Pulmonary artery endothelial cell (primary cell): Measurements from ENCODE around the gene NUMBL. TPM values are rescaled to one million over a fixed set of nuclear protein-coding genes. Genes with fewer than 3 reads are reported as not detected.
"Not testable (repeated sequence)": the region's sequence is repeated elsewhere in the genome, so short reads cannot be mapped to it uniquely, and the experiment has no call there.

ENCODE experiments used
- DNase-seq: peaks from one replicate; pipeline ENCODE4 v3.0.0-alpha.2; 2011; ENCODE audit warnings: low read depth, low spot score
- total RNA-seq: library from RNA; depleted of rRNA; stranded (reverse); fragments of >200 nt; gene quantifications from 2 replicates; pipeline ENCODE4 v1.2.3, GENCODE V29; 2014

The NUMBL gene
- total RNA-seq, 1 donor from 2014 or later = 19.4 TPM

DNA sequence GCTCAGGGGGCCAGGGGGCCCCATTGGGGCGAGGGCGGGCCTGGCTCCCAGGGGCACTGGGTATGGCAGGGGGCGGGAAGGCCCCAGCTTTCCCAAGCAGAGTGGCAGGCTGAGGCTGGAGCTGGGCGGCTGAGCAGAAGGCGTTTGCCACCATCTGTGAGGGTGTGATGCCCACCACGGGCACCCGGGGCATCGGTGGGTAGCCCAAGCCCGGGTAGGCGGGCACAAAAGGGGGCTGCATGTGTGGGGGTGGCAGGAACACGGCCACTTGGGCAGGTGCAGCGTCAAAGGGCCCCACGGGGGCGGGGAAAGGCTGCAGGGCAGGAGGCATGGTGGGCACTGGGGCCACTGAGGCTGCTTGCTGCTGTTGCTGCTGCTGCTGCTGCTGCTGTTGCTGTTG lies 22.8 kb downstream of the NUMBL start:
- no peak for DNase-seq

DNA sequence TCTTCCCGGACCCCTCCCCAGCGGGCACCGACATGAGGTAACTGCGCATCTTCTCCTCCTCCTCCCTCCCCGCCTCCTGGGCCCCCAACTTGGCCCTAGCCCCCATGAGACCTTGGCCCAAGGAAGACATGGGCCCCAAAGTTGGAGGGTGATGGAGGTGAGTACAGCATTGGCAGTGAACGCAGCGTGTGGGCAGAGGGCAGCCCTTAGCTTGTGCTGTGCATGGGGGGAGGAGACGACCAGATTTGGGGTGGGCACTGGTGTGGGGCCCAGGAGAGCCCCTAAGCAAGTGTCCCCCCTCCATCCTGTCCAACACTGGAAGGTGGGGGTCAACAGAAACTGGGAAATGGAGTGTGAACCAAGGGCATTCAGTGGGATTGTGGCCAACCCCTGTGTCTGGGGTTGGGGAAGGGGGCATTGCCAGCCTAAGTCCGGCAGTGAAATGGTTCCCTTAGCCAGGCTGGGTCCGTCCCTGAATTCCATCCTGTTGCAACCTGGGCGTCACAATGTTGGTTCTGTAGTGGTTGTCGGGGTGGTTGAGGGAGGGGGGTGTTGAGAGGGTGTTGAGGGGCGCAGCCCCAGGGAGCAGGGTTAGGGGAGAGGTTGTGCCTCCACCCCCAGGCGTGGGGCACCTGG lies 23.5 kb downstream of the NUMBL start:
- DNase-seq = no peak

DNA sequence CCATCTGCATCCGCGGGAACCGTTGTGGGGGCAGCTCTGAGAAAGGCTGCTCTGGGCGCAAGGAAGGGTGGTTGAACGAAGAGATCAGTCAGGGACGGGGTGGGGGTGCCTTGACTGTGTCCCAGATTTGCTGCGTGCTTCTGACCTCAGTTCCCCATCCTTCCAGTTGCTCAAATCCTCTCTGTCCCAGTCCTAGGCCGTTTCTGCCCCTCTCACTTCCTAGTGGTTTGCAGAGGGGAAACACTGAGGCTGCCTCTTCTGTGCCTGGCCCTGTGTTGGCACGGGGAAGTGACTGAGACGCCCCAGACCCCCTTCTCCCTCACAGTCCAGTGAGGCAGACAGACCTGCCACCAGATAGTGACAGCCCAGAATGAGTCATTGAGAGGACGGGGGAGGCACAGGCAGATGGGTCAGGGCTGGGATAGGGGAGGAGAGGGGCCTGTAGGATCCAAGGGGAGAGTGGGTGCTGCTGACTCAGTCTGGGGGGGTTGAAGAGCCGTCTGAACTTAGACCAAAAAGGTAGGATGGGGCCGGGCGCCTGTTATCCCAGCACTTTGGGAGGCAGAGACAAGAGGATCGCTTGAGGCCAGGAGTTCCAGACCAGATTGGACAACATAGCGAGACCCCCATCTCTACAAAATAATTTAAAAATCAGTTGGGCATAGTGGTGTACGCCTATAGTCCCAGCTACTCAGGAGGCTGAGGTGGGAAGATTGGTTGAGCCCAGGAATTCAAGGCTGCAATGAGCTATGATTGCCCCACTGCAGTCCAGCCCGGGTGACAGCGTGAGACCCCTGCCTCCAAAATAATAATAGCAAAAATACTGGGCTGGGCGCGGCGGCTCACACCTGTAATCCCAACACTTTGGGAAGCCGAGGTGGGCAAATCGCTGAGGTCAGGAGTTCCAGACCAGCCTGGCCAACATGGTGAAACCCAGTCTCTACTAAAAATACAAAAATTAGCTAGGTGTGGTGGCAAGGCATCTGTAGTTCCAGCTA lies 26.5 kb downstream of the NUMBL start:
- DNase-seq = no peak

DNA sequence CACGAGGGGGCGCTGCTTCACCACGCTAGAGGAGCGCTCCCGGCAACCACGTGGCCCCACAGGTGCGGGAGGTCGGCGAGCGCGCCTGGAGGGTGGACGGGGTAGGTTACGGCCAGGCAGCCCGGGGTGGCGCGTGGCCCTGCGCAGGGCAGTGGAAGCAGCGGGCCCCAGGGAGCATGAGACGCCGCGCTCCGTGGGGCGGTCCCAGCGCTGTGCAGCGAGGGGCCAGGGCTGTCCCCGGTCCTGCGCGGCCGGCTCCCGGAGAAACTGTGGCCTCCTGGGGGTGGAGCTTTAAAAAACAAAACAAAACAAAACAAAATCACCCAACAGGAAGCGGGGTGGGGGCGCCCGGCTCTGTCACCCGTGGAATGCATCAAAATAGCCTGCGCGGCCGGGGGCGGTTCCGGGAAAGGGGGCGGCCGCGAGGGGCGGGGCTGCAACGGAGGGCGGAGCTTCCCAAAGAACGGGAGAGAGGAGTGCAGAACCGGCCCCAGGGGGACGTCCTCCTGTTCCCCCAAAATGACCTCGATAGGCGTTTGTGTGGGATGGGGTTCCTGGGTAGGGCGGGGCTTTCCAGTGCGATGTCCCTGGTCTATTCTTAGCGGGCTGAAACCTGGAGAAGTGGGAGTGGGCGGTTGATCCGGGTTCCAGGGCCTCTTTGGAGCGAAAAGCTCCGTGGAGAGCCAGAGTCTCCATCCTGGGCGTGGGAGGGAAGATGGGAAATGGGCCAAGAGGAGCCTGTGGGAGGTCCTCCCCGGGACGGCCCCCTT lies 27.3 kb downstream of the NUMBL start:
- peak; percentile 55 for DNase-seq

DNA sequence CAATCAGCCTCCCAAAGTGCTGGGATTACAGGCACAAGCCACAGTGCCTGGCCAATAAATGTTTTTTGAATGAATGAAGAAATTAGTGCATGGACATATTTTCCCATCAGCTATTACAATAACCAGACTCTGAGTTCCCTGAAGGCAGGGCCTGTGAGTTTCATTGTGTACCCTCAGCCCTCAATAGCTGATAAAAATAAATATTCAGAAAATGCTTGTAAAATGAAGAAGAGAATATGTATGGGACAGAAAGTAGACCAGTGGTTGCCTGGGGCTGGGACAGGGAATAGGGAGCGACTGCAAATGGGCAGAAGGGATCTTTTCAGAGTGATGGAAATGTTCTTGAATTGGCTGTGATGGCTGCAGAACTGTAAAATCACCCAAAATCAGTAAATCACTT lies 28.8 kb downstream of the NUMBL start:
- no peak for DNase-seq

DNA sequence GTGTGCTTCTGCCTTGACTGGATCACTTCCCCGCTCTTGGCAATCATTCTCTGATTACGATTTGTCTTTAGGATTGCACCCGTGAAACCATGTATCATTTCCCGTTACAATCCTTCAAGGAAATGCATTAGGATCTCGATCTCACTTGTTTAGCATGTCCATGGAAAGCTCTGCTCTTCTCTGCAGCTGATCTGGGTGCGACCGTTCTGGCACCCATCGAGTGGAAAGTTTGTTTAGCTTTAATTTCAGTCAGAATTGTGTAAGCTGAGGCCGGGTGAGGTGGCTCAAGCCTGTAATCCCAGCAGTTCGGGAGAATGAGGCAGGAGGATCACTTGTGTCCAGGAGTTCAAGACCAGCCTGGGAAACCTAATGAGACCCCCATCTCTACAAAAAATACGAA lies 30.9 kb downstream of the NUMBL start:
- no peak for DNase-seq

DNA sequence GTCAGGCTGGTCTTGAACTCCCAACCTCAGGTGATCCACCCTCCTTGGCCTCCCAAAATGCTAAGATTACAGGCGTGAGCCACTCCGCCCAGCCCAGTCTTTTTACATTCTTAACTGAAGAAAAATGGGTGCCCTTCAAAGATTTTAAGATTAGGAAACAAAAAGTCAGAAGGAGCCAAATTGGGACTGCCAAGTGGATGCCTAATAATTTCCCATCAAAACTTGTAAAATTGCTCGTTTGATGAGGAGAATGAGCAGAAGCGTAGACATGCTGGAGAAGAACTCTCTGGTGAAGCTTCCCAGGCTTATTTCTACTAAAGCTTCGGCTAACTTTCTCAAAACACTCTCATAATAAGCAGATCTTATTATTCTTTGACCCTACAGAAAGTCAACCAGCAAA lies 31.3 kb downstream of the NUMBL start:
- DNase-seq = no peak

DNA sequence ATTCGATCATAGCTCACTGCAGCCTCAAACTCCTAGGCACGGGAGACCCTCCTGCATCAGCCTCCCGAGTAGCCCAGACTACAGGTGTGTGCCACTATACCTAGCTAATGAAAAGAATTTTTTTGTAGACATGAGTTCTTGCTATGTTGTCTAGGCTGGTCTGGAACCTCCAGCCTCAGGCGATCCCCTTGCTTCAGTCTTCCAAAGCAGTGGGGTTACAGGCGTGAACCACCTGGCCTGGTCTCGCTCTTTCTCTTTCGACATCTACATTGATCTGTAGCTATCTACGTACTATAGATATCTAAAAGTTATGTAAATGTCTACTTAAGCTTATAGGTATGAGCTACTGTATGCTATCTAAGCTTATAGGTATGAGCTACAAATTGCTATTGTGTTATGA lies 32.4 kb downstream of the NUMBL start:
- DNase-seq = no peak

DNA sequence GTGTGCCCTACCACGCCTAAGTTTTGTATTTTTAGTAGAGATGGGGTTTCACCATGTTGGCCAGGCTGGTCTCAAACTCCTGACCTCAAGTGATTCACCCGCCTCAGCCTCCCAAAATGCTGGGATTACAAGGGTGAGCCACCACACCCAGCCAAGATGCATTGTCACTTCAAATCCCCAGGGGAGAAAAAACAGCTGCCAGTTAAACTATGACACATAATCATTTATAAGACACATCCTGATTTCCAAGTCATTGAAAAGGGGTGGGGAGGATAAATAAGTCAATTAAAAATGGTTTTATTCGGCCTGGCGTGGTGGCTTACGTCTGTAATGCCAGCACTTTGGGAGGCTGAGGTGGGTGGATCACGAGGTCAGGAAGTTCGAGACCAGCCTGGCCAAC lies 34.8 kb downstream of the NUMBL start:
- not testable (repeated sequence) for DNase-seq

DNA sequence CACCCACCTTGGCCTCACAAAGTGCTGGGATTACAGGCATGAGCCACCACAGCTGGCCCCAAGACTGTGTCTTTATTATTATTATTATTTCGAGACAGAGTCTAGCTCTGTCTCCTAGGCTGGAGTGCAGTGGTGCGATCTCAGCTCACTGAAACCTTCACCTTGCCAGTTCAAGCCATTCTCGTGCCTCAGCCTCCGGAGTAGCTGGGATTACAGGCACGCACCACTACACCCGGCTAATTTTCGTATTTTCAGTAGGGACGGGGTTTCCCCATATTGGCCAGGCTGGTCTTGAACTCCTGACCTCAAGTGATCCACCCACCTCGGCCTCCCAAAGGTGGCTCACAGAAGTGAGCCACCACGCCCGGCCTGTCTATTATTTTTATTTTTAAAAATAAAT lies 38.1 kb downstream of the NUMBL start:
- DNase-seq = not testable (repeated sequence)

DNA sequence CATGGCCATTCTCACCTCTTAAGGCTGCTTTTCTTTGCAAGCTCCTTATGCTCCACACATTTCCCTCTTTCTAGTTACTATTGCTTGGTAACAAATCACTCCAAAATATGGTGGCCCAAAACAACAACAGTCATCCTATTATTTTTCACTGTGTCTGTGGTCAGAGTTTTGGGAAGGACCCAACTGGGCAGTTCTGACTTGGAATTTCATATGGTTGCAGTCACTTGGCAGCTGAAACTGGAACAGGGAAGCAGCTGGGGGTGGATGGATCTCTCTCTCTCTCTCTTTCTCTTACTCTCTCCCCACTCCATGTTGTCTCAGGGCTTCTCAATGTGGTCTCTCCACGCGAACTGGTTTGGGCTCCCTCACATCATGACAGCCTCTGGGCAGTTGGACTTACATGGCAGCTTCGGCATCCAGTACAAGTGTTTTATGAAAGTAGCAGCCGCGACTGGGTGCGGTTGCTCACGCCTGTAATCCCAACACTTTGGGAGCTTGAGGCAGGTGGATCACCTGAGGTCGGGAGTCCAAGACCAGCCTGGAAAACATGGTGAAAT lies 39.6 kb downstream of the NUMBL start:
- DNase-seq = no peak

DNA sequence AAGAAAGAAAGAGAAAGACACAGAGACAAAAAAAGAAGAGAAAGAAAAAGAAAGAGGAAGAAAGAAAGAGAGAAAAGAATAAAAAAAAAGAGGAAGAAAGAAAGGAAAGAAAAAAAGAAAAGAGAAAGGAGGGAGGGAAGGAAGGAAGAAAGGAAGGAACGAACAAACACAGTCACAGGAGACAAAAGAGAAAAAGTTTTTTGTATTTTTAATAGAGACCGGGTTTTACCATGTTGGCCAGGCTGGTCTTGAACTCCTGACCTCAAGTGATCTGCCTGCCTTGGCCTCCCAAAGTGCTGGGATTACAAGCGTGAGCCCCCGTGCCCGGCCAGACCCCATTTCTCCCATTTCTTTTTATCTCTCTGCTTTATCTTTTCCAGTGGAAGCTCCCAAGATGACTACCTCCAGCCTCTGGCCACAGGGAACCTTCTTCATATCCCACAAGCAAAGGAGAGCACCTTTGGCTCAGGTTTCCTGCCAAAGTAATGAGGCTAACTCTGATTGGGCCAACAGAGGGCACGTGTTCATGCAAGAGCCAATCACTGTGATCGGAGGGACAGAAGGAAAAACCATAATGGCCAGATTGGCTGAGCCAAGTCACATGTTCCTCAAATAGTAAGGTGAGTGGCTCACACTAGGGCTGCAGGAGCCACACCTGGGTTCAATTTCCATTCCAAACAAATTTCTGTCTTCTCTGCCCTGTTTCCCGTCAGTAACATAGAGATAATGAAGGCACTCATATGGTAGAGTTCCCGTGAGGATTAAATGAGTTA lies 40.4 kb downstream of the NUMBL start:
- DNase-seq = not testable (repeated sequence)

DNA sequence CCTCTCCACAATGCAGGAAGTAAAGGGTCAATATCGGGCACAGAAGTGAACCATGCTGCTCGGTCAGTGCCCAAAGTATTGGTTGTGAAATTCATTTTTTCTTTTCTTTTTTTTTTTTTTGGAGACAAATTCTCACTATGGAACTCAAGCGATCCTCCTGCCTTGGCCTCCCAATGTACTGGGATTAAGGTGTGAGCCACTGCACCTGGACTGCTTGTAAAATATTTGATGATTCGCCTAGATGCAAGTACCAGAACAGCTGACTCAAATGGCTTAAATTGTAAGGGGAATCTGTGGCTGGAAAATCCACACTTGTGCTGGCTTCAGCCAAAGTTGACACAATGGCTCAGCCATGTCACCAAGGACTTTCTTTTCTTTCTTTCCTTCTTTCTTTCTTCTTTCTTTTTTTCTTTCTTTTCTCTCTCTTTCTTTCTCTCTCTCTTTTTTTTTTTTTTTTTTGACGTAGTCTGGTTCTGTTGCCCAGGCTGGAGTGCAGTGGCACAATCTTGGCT lies 43.7 kb downstream of the NUMBL start:
- DNase-seq = no peak

DNA sequence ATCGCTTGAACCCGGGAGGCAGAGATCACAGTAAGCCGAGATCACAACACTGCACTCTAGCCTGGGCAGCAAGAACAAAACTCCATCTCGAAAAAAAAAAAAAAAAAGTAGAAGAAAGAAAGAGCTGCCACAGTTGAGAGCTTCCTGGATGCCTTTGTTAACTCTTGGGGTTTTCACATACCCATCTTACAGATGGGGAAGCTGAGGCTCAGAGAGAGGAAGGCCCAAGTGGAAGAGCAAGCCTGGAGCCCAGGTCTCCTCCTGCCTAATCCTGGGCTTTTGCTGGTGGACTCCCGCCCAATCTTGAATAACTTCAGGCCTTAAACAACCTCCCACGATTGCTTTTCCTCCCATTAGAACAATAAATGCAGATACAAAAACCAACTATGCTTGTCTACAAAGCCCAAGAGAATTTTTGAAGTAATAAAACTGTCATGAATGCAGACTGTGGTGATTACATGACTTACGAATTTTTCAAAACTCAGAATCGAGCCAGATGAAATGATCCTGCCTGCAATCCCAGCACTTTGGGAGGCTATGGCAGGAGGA lies 47.6 kb downstream of the NUMBL start:
- DNase-seq = no peak

DNA sequence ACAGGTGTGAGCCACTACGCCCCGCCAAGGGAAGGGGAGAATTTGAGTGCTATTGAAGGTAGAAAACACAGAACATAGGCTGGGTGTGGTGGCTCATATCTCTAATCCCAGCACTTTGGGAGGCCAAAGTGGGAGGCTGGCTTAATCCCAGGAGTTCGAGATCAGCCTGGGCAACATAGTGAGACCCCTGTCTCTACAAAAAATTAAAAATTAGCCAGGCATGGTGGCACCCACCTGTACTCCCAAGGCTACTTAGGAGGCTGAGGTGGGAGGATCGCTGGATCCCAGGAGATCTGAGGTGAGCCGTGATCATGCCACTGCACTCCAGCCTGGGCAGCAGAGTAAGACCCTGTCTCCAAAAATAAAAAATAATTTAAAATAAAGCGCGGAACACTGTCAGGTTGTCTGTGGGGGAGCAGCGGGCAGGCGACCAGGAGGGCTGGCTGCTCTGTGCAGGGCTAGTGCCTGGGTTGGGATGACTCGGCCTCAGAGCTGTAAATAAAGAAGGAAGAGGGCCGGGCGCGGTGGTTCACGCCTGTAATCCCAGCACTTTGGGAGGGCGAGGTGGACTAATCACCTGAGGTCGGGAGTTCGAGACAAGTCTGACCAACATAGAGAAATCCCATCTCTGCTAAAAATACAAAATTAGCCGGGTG lies 48.3 kb downstream of the NUMBL start:
- DNase-seq = no peak

DNA sequence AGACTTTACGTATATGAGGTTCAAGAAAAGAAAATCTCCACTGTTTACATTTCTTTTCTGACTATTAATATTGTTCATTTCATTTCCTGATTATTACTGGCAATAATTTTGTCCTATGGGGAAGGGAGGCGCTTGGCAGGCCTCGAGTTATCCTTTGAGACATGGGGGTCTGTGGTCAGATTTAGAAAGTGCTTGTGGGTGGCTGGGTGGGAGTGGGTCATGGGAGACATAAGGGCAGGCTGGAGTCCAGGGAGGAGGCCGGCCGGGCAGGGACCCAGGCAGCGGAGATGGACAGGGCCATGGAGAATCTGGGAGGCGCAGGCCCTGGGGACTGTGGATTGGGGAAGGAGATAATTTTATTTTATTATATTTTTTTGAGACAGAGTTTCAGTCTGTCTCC lies 49.2 kb downstream of the NUMBL start:
- no peak for DNase-seq

DNA sequence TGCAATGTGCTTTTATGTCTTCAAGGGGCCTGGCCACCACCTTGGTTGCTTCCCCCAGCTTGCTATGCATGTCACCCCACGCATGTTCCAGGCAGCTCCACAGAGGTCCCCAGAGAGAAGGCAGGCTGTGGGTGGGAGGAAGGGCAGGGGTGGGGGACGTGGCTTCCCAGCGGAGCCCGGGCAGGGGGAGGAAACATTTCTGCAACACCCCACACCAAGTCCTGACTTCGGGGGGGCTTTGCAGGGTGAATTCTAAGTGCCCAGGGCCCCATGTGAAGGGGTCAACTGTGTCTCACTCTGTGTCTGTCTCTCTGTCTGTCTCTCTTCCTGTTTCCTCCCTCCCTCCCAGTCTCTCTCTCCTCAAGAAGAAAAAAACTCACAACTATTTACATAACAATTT lies 49.7 kb downstream of the NUMBL start:
- no peak for DNase-seq

DNA sequence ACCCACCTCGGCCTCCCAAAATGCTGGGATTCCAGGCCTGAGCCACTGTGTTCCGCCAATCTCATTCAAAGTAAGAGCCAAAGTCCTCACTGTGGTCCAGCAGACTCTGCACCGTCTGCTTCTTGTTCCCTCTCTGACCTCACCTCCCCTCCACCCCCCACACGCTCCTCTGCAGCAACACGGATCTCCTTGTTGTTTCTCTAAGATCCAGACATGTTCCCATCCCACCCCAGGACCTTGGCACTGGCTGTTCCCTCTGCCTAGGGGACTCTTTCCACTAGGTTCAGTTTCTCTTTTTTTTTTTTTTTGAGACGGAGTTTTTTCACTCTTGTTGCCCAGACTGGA lies 50.8 kb downstream of the NUMBL start:
- DNase-seq = no peak

DNA sequence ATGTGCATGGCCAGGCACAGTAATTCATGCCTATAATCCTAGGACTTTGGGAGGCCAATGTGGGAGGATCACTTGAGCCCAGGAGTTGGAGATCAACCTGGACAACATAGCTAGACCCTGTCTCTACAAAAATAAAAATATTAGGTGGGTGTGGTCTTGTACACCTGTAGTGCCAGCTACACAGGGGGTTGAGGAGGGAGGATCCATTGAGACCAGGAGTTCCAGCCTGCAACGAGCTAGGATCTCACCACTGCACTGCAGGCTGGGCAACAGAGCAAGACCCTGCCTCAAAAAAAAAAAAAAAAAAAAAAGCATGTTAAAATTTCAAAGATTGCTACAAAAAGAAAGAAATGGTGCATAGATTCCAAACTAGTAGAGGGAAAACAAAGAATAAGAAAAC lies 52.1 kb downstream of the NUMBL start:
- no peak for DNase-seq

DNA sequence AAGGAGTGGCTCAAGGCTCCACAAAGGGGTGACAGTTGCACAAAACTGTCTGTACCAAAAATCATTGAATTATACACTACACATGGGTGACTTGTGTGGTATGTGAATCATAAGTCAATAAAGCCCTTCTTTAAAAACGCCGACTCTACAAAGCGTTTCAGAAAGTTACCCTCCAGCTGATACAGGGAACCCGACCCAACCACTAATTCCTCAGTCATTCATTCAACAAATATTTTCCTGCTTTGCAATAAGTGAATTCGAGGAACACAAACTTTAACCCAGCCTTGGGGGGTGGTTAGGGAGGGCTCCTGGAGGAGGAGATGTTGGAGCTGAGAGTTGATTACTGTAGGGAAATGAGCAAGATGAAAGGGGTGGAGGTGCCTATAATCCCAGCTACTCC lies 57.2 kb downstream of the NUMBL start:
- DNase-seq = no peak
